Activated CD8-positive, alpha-beta memory T cell treated with anti-CD3 and anti-CD28 coated beads for 4 hours (primary cell): ENCODE results near the gene H6PD.

Experiments
- DNase-seq, 2 donors: peaks; one replicate each; pipeline ENCODE4 v3.0.0-alpha.2; 2020; ENCODE audit warnings: low read depth in 2 of 2

The H6PD gene

DNA sequence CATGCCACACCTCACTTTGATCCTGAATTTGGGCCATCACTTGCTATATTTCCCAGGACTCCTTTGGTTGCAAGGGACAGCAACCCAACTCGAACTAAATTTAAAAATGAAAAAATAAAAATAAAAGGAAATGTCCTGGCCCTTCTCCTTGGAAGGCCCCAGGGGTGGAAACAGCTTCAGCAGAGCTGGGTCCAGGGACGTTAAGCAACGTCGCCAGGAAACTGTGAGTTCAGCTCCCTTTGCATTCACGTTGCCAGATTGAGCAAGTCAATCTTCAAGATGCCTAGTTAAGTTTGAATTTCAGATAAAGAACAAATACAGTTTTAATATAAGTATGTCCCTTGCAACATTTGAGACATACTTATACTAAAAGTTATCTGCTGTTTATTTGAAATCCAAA is 43.5 kb downstream of the H6PD start:
- DNase-seq, result no peak

DNA sequence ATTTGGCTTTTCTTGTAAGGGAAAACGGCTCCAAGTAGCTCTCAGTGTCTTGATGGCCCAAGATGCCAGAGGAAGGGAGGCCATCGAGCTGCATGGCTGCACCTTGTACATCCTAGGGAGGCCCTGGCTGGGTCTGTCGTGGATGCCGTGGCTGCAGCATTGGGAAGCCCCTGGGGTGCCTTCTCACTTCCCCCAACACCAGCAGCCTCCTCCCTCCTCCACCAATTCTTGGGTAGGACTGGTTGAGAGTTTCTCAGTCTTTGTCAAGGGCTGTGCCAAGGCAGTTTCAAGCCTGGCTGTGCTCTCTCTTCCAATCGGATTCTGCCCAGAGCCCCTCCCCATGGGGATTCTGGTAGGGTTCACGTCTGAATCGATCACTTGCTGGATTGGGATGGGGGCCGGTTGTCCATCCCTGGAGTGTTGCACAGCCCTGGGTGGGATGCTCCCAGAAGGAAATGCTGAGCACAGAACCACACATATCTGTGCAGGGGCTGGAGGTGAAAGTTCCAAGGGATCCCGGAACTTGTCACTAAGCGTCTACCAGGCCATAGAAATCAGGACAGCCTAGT is 44.1 kb downstream of the H6PD start:
- no peak for DNase-seq

DNA sequence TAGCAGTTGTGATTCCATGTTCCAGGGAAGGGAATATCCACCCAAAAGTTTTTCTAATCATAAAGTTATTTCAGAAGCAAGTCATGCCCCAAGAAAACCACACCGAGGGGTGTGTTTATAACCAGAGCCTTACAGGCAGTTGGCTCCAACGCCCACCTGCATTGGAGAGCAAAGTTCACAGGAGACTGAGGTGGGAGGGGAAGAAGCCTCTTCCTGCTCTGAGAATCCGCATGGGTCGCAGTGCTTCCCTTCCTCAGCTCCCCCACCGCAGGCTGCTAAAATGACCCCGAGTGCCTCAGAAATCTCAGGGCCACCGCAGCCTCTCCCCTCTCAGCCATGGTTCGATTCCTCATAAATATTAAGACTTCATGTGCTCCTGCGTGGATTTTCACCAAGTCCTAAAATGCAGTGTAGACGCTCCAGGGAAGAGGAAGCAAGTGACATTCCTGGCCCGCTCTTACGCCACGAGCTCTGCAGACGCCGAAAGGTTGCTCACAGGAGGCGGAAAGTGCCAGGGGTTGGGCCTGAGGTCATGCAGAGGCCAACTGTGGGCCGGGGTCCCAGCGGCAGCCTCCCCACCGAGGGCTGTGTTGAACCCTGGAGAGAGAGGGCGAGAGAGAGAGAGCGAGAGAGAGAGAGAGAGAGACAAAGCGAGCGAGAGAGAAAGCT is 44.7 kb downstream of the H6PD start:
- no peak for DNase-seq

DNA sequence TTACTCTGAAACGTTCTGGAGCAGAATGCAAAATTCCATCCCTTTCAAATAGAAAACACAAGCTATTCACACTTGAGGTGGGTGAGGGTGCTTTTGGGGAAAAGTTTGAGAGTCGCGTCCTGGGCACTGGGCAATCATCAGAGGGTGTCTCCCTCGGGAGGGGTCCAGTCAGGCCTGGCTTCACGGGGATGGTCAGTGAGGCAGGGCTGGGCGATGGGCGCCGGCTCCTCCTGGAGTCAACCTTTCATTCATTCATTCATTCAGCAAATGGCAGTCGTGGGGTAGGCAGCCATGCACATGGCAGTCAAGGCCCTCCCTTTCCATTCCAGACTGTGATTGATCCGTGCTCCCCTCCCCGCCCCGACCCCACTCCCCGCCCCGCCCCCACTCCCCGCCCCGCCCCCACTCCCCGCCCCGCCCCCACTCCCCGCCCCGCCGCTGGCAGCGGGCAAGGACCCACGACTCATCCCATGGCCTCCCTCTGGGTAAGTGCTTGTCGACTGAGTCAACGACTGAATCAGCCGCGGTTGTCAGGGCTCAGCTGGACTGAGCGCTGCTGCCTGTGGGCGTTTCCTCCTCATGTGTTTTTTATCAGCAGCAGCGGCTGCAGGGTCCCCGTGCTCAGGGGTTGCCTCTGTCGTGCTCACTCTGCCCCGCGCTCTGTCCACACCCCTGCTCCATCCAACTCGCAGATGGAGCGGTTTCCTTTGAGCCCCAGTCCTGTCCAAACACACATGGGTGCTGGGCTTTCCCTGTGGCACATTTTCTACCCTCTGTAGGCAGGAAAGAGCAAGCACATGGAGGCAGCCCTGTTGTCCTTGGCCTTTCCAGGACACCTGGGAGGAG is 45.7 kb downstream of the H6PD start:
- peak; percentile 27 to 54 for DNase-seq

DNA sequence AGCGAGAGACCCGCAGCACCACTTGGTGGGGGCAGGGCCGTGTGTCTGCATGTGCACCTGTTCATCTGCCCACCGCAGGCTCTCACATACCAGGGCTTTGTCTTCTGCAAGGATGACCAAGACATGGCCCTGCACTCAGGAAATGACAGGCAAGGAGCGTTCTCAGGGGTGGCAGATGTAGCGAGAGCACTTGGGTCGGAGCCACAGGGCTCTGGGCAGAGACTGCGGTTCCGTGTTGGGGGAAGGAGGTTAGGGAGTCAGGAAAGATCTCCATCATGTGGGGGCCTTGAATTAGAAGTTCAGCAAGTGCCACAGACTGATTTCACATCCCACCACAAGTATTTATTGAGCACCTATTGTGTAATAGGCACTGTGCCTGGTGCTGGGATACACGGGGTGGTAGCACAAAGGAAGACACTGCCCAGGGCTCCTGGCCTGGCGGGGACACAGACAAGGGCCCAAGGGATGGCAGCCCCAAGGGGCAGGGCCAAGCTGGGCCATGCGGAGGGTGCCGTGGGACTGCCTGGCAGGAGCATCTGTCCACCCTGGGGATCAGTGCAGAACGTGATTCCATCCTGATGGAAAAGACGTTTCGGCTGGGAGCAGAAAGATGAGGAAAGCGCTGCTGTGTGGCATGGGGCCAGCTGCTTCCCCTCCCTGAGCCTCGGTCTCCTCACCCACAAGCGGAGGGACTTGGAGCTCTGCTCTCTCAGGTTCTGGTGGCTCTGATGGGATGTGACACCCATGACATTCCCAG is 46.7 kb downstream of the H6PD start:
- no peak for DNase-seq

DNA sequence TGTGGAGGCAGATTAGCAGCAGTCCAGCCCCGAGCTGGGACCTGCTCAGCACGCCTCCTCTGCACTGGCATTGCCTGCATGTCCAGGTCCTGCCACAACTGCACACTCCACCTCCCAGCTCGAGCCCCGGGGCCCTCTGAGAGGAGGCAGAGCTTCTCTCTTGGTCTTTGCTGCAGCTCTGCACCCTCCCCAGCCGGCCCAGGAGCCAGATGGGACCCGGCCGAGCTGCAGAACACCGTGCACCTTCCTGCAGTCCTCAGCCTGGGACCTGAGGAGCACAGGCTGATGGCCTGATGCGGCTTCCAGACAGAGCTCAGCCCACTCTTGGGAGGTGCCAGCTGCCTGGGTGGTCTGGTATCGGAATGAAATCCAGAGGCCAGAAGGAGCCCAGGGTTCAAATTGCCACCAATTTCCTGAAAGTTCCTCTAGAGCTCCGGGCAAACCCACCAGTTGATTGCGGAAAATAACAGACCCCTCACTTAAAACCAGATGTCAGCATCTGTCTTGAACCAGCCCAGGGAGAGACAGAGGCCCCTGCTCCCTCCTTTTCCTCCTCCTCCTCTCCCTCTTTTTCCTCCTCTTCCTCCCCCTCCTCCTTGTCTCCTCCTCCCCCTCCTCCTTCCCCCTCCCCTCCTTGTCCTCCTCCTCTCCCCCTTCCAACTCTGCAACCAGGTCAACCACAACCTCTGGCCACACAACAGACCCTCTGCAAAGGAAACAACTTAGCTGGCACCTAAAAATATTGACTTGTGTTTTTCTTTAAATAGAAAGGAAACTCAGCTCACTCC is 47.5 kb downstream of the H6PD start:
- DNase-seq, result no peak

DNA sequence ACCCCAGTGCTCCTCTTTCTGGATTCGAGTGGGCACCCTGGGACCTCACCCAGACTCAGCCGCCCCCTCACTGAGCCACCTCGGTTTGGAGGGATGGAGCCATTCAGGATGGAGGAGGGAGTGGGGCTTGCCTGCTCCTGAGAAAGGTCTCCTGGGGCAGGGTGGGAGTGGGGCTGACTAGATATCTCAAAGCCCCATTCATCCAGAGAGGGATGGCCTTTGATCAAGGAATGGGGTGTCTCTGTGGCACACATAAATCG is 48.1 kb downstream of the H6PD start:
- DNase-seq, result no peak

DNA sequence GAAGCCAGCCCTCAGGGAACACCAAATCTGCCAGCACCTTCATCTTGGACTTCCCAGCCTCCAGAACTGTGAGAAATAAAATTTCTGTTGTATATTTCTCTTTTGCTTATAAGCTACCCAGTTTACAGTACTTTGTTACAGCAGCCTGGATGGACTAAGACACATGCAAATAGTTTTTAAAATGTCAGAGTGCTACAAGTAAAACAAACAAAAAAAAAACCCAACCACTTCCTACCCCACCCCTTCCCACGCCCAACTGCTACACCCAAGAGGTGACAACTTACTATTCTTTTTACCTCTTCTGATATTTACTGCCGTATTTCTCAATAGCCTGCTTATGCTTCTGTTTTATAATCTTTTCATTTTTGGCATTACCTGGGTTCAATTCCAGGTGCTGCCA is 49.5 kb downstream of the H6PD start:
- no peak for DNase-seq

DNA sequence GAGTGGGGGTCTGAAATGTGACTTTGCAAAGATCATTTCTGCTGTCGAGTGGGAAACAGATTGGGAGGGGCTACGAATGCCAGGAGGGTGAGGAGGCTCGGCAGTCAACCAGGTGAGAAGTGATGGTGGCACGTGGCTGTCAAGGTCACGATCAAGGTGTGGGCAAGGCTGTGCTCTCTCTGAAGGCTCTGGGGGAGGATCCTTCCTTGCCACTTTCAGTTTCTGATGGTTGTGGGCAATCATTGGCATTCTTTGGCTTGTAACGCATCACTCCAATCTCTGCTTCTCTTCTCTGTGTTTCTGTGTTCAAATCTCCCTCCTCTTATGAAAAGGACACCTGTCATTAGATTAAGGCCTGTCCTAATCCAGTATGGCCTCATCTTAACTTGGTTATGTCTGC is 52.0 kb downstream of the H6PD start:
- no peak for DNase-seq

DNA sequence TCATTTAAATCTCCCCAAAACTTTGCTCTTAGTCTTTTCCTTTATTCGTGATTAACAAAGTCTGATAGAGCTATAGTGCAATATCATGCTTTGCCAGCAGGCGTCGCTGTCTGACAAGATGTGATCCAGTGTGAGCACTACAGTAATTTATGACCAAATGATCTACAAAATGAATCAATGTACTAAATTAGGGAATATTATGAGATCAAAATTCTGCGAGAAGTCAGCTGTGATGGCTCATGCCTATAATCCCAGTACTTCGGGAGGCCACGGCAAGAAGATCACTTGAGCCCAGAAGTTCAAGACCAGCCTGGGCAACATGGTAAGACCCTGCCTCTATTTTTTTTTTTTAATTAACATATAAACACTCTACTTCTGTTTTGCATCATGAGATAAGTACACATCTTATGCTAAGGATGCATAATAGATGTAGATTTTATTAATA is 54.5 kb downstream of the H6PD start:
- DNase-seq, result peak; percentile 67 to 76

DNA sequence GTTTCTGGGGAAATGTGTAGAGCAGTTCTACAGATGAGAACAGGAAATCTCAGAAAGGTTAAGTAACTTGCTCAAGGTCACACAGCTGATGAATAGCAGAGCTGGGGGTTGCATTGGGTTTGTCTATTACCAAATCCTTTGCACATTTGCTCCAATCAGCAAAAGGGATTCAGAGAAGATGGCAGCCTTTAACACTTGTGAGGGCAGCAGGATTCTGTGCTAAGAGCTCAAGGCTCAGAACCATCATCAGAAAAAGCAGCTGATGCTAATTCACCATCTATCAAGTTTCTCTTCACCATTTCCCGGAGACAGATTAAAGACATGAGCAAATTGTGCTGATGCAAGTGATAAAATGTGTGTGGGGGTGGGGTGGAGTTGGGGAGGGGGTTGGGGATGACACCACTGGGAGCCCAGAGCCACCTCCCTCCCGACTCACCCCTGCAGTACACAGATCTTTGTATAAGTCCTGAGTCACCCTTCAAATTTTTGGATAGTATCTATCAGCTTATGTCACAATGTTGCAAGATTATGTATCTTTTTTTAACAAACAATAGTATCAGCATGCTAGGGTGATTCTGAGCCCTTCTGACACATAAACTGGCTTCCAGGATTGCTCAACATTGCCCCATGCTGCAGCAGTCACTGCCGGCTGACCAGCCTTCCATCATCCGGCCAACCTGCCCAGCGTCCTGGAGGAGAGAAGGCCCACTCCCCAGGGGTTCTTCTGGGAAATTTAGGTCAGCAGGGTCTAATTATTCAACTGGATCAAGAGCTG is 55.3 kb downstream of the H6PD start:
- DNase-seq, result no peak

DNA sequence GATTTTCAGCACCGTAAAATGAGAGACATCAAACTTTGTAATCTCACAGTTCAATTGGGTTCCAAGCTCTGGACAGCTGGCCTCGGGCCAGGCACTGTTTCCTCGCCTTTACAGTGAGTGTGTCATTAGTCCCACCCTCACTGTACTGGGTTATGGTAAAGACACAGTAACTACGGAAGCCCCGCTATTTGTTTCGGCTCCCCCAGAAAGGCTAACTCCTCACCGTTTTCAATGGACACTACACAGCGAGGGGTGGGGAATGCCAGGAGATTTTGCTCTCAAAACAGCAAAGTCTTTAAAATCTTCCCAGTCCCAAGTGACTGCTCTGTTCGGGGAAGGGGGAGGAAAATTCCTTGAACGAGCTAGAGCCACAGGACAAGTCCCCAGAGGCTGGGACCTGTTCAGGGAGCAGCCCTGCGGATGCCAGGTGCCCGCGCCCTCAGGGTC is 57.4 kb downstream of the H6PD start:
- no peak for DNase-seq

DNA sequence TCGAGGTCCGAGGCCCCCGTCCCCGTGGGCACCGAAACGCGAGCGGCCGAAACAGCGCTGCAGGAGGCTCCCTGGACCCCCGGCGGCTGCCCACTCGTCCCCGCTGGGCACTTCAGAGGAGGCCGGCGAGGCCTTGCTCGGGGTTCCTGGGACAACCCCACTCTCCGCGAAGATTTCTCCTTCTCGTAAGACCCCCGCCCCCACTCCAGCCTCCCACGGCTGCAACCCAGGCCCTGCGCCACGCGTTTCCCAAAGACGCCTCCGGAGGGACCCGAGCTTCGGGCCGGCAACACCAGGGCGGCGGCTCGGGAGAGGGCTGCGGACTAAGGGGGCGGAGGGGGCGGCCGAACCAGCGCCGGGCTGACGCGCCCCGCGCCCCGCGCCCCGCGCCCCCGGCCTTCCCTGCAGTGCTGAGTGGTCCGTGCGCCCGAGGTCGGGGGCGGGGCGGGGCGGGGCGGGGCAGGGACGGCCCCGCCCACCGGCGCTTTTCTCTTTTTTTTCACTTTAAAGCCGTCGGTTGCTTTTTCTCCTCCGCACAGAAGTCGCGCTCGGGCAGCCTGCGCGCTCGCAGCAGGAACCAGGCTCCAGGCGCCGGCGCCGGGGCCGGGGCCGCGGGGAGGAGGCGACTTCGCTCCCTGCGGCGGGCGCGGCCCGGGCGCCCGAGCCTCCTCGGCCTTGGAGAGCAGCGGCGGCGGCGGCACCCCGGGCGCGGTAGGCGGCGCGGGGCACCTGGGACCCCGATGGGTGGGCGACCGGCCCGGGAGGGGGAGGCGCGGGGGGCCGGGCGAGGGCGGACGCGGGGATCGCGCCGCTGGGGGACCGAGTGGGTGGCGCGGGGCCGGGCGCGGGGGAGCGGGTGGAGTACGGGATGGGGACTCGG is 58.0 kb downstream of the H6PD start, which contains the start of gene SPSB1:
SPSB1 (plus strand) TSS at position 534 of the 880 bp plus-strand sequence. CDS start 62,998 bp downstream, outside the sequence.
- peak; percentile 37 to 47 for DNase-seq

DNA sequence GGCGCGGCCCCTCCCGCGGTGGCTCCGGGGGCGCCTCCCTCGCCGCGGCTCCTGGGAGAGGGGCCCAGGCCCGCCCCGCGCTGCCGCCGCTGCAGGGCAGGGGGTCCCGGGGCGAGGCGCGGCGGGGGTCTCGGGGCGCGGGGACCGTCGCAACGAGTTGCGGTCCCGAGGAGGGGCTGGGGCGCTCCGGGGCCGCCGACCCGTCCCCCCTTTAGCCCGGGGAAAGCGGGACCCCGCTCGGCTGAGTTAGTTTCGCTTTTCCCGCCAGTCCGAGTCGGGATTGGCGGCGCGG is 58.6 kb downstream of the H6PD start:
- DNase-seq, result no peak

DNA sequence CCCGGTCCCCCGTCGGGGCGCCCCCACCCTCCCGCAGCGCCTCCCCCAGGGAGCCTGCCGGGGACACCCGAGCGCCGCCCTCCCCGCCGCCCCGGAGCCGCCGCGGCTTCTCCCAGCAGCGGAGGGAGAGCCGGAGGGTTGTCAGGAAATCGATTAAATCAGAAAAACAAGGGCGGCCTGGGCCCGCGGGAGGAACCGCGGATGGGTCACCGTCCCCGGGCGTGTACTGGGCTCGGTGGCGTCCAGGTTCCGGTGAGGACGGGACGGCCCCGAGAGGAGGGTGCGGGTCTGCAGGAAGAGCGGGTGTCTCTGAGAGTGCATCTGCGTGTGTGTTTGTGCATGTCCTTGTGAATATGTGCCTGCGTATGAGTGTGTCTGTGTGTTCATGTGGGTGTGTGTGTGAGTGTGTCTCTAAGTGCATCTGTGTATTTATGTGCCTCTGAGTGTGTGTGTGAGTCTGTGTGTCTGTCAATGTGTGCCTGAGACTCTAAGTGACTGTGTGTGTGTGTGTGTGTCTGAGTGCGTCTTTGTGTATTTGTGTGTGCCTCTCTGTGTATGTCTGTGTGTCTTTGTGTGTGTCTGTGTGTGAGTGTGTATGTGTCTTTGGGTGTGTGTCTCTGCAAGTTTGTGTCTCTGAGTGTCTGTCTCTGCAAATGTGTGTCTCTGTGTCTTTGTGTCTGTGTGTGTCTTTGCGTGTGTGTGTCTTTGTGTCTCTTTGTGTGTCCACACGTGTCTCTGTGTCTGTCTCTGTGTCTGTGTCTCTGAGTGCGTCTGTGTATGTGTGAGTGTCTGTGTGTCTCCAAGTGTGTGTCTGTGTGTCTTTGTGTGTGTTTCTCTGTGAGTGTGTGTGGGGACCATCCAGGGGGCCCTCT is 59.2 kb downstream of the H6PD start:
- no peak for DNase-seq

DNA sequence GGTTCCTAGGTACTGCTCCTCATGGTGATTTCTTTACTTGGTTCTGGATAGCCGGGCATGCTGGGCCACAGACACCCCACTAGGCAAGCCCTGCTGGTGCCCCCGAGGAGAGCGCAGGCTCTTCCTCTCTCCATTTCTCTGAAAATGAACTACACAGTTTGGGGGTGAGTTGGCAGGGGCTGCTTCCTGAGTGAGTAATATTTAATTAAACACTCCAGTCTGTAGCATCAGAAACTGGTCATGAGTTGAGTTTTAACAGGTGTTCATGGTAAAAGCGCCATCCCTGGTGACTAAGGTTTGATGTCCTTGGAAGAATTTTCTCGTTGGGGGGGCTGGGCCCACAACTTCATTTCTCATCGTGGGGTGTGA is 59.8 kb downstream of the H6PD start:
- DNase-seq, result no peak

DNA sequence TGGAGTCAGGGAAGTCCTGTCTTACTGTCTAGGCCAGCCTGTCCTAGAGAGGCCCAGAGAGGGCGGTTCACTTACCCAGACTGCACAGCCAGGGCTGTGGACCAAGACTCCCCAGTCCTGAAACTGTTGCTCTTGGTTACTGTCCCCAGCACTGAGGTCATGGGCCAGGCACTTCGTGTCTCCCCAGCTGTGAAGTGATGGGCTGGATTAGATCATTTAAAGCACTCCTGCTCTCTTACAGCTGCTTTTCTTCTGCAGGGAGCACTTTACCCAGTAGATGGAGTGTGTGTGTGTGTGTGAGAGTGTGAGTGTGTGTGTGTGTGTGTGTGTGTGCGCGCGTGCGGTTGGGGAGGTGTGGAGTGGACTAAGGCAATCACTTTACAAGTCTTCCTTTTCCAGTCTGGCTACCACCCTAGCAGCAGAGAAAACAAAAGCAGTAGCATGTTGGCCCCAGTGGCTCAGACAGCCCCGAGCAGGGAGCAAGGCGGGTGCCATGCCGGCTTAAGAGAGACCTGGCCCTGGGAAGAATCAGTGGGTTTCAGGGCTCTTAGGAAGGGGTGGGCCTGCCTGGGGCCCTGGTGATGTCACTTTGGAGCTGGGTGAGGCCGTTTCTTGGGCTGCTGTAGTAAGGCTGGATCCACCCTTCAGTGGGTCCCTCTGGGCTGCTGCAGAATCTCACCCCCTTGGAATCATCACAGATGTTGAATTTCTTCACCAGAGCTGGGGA is 60.5 kb downstream of the H6PD start:
- no peak for DNase-seq

DNA sequence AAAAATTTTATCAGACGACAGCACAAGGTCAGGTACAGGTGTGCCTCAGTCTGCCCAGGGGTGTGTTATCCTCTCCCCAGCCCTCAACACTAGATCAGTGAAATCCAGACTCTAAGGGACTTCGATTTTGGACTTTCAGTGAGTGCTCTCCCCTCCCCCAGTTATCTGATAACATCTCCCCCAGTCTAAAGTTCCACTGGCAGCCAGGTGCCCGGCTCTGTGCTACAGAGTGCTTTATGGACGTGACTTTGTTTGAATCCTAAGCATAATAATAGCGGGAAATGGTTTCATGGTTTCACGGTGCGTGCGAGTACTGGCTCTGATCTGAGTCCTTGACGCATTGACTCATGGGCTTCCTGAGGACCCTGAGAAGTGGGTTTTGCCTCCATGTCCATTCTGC is 61.3 kb downstream of the H6PD start:
- DNase-seq, result no peak
